ENCODE measurements around the gene COL4A1. TPM values are rescaled to one million over a fixed set of nuclear protein-coding genes. Genes with fewer than 3 reads are reported as not detected.

The COL4A1 gene
- total RNA-seq, 2 donors from 2014 or later, result 505 to 852 TPM

GRCh38 chr13:110150384-110151101, 156.4 kb downstream of the COL4A1 start:
- peaks cover 71% of the 10 kb centered on the region for H3K36me3 ChIP-seq
- H3K4me1 ChIP-seq (ENCODE audit: control insufficient read depth in 1 of 2, low read depth in 2 of 2), result no peaks in the 10 kb centered on the region
- ATAC-seq (ENCODE audit: insufficient number of reproducible peaks, low FRiP score, low read depth) (no peak), DNase-seq (ENCODE audit: low spot score) (no peak)
- no peak for TF ChIP-seq CTCF (IDR thresholded peaks at IDR 0.05)
- H3K9me3 ChIP-seq, result no peaks in the 10 kb centered on the region
- no peak overlapping the region for H3K4me3 ChIP-seq
- H3K27ac ChIP-seq, result no peak overlapping the region
- H3K27me3 ChIP-seq (replicated peaks; ENCODE audit: insufficient read depth), result no peaks in the 10 kb centered on the region

GRCh38 chr13:110149036-110149435, 157.9 kb downstream of the COL4A1 start:
- no peak for ATAC-seq (ENCODE audit: insufficient number of reproducible peaks, low FRiP score, low read depth)
- H3K36me3 ChIP-seq, result peaks cover 56% of the 10 kb centered on the region
- no peak for TF ChIP-seq CTCF (IDR thresholded peaks at IDR 0.05)

GRCh38 chr13:110140099-110140498, 166.9 kb downstream of the COL4A1 start:
- no peaks in the 10 kb centered on the region for H3K9me3 ChIP-seq
- no peaks in the 10 kb centered on the region for H3K27me3 ChIP-seq (replicated peaks; ENCODE audit: insufficient read depth)
- peaks cover 0 to 18% of the 10 kb centered on the region in 2 donors for H3K4me1 ChIP-seq (ENCODE audit: control insufficient read depth in 1 of 2, low read depth in 2 of 2)
- TF ChIP-seq CTCF (IDR thresholded peaks at IDR 0.05), result no peak
- no peak for ATAC-seq (ENCODE audit: insufficient number of reproducible peaks, low FRiP score, low read depth)
- H3K4me3 ChIP-seq, result no peak overlapping the region
- DNase-seq (ENCODE audit: low spot score), result no peak
- no peaks in the 10 kb centered on the region for H3K36me3 ChIP-seq
- H3K27ac ChIP-seq, result no peak overlapping the region

More at GRCh38 chr13:110149036-110149435, 157.9 kb downstream of the COL4A1 start:
- Histone ChIP-seq H3K4me3 (no peak overlapping the region), H3K4me1 (ENCODE audit: control insufficient read depth in 1 of 2, low read depth in 2 of 2) (no peaks in the 10 kb centered on the region), H3K27me3 (replicated peaks; ENCODE audit: insufficient read depth) (no peaks in the 10 kb centered on the region), H3K27ac (no peak overlapping the region), H3K9me3 (no peaks in the 10 kb centered on the region)
- no peak for DNase-seq (ENCODE audit: low spot score)

GRCh38 chr13:110138700-110139036, 168.3 kb downstream of the COL4A1 start:
- ATAC-seq (ENCODE audit: insufficient number of reproducible peaks, low FRiP score, low read depth) (no peak), DNase-seq (ENCODE audit: low spot score) (no peak)
- no peaks in the 10 kb centered on the region for H3K9me3 ChIP-seq
- H3K4me1 ChIP-seq (ENCODE audit: control insufficient read depth in 1 of 2, low read depth in 2 of 2), result peaks cover 0 to 23% of the 10 kb centered on the region in 2 donors
- peak overlapping the region; percentile 38 to 67 for H3K27ac ChIP-seq
- no peak for TF ChIP-seq CTCF (IDR thresholded peaks at IDR 0.05)
- H3K4me3 ChIP-seq, result peak overlapping the region; percentile 73
- H3K27me3 ChIP-seq (replicated peaks; ENCODE audit: insufficient read depth), result no peaks in the 10 kb centered on the region
- no peaks in the 10 kb centered on the region for H3K36me3 ChIP-seq

GRCh38 chr13:110138010-110138699, 168.8 kb downstream of the COL4A1 start:
- DNase-seq (ENCODE audit: low spot score) (peak; percentile 52), ATAC-seq (ENCODE audit: insufficient number of reproducible peaks, low FRiP score, low read depth) (peak; percentile 86)
- TF ChIP-seq CTCF (IDR thresholded peaks at IDR 0.05), result no peak
- Histone ChIP-seq H3K27ac (peak overlapping the region; percentile 38 to 67), H3K27me3 (replicated peaks; ENCODE audit: insufficient read depth) (no peaks in the 10 kb centered on the region), H3K36me3 (no peaks in the 10 kb centered on the region), H3K4me1 (ENCODE audit: control insufficient read depth in 1 of 2, low read depth in 2 of 2) (peaks cover 0 to 23% of the 10 kb centered on the region in 2 donors), H3K4me3 (peak overlapping the region; percentile 73), H3K9me3 (no peaks in the 10 kb centered on the region)
